NCI-H2227 (cell line): ENCODE data around the gene DNLZ.

Experiments used
- DNase-seq: peaks from one replicate; lab custom pipeline; 2025; ENCODE audit not compliant: unreplicated experiment; lab: John Stamatoyannopoulos, UW

DNLZ gene

DNA sequence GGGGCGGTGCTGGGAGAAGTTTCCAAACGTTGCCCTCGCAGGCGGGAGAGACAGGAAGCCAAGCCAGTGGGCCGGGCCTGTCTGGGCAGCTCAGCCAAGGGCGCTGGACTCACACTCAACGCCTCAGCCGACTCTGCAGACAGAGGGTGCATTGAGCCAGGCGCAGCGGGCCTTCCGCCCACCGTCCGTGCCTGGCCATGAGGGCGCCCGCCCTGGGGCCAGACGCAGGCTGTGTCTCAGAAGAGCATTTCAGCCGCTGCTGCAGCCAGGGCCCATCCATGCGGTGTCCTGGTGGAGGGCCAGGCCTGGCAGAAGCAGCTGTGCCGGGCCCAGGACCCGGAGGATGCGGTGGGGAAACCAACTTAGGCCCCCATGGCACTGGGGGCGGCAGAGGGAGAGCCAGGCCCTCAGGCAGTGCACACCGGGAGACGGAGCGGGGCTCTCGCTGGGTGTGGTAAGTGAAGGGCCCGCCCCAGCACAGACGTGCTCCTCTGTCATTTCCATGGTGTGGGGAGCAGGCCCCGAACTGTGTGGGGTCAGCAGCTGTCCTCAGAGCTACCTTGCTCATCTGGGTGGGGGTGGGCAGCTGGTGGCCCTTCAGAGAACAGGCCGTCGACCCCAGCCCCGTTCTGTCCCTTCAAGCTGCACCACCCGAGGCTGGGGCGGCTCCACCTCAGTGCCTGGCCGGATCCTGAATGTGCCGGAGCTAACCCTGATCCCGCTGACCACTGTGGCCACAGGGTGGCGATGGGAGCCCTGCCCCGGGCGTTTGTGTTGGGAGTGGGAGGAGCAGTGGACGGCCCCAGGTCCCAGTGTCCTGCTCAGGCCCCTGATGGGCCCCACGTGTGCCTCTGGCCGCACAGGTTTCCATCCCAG lies 18.0 kb downstream of the DNLZ start:
- DNase-seq, result no peak

DNA sequence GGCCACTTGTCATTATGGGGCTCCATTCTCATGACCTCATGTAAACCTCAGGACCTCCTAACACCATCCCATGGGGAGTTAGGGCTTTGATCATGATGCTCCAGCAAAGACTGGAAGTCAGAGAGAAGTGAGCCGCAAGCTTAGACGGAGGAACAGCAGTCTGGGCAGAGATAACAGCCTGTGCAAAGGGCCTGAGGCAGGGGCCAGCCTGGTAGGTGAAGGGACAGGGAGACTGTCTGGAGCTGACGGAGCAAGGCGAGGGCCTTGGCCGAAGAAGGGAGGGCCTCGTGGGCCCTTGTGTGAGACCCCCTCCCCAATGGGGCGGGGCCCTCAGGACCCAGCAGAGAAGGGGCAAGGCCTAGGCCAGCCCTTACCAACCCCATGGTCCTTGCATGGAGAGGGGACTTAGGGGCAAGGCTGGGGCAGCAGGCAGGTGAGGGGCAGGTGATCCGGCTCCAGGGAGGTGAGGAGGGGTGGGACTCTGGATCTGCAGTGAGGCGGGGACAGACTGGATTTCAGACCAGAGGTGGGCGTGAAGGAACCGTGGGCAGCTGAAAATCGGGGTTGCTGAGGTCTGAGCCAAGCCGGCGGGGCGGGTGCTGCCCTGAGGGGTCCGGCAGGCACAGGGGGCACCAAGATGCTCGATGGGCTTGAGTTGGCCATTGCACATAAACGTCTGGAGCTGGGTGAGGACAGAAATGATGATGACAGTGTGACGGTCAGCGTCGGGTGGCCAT lies 18.8 kb downstream of the DNLZ start:
- DNase-seq, result no peak

DNA sequence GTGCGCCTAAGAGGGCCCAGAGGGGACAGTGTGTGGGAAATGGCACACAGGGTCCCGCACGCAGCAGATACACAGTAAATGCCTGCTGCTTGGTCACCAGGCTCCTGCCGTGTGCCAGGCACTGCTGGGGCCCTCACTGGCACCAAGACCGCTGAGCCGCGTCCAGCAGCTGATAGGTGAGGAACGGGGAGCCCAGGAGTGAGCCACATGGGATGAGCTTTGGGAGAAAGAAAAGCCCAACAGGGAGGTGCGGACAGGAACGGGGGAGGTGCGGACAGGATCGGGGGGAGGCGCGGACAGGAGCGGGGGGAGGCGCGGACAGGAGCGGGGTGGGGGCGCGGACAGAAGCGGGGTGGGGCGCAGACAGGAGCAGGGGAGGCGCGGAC lies 19.7 kb downstream of the DNLZ start:
- DNase-seq, result no peak

DNA sequence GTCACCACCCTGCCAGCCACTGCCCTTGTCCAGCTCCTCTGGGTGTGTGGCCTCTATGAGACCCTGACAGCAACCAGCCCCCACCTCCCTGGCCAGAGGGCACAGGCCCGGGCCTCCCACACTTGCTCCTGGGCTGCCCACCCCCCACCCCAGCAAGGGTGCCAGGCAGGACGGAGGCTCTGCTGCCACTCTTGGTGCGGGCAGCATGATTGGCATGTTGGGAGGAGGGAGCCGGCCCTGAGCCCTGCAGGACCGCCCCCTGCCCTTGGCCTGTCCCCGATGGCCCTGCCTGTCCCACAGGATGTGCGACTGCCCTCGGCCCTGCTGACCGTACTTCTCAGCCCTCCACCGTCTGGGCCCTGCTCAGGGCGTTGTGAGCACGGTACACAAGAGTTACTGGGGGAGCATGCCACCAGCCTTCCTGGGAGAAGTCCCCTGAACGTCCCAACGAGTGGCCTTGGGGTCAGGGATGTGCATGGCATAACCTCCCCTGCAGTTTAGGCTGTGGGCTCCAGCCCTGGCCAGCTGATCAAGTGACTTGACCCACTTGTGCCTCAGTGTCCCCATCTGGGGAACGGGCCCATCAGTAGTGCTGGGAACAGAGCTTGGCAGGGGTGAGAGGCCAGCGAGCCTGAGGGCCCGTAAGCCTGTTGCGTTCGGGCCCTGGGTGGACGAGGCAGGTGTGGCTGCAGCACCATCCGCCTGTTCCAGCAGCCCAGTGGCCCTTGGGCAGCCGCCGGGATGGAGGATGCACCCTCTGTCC lies 20.2 kb downstream of the DNLZ start:
- no peak for DNase-seq

DNA sequence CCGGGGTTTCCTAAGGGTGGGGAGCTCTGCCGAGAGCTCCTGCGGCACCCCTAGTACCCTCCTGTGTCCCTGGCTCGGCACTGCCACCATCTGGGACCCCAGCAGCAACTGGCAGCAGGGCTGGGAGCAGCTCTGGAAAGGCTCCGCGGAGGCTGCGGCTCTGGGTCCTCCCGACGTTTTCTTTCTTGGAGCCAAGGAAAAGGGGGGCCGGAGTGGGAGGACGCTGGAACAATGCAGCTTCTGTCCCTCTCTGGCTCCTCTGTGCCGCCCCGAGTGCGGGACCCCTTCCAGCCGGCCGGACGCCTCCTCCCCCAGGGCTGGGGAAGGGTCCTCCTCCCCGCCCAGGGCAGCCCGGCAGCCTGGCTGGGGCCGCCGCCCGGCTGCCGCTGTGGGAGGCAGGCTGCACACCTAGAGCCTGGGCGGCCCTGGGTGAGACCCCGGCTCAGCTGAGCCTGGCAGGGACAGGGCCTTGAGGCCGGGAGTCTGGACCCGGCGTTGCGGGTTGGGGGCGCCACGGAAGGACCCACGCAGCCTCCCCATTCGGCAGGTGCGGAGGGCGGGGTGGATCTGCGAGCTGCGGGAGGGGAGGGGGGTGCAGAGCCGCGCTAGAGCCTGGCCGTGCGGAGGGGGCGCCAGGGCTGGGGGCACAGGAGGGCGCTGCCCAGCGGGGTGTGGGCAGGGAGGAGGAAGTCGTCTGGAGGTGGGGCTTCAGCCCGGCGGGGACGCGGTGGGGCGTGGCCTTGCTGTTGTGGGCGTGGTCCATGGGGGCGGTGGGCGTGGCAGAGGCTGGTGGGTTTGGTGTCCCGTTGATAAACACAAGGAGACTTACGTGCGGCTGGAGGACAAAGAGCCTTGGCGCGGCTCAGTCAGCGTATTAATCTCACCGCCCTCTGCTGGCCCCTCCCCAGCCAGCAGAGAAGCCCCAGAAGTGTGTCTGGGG lies 21.1 kb downstream of the DNLZ start:
- DNase-seq, result no peak

DNA sequence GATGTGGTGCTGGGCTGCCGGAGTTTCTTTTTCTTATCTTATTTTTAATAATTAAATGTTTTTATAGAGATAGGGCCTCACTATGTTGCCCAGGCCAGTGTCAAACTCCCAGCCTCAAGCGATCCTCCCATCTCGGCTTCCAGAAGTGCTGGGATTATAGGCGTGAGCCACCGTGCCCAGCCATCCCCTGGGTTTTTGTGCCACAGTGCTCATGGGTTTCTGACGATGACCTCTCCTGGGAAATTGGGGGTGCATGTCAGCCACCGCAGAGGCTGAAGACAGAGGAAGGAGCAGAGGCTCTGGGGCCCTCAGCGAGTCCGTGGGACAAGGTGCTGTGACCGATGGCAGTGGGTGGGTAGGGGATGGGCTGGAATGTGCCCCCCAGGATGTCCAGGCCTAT lies 21.8 kb downstream of the DNLZ start:
- DNase-seq, result no peak

DNA sequence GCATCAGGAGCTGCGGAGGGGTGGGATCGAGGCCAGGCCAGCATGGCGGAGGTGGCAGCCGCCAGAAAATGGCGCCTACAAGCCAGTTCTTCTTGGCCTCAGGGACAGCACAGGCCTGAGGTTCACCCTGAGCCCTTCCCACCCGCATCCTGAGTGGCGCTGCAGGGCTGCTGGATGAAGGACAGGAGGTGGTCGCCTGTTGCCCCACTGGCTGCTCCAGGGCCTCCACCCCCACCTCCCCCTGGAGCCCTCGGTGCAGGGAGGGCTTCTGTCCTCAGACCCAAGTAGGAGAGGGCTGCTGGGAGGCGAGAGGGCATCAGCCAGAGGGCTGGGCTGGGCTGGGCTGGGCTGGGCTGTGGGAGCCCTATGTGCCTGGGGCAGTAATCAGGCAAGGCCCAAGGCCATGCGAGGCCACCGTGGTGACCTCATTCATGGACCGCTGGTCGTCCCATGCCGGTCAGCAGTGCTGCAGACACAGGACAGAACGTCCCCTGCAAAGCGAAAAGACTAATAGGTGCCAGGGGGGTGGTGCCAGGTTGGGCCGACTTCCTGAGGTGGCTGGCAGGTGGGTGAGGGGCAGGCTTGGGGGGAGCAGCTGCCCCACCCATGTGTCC lies 22.4 kb downstream of the DNLZ start:
- DNase-seq, result no peak

DNA sequence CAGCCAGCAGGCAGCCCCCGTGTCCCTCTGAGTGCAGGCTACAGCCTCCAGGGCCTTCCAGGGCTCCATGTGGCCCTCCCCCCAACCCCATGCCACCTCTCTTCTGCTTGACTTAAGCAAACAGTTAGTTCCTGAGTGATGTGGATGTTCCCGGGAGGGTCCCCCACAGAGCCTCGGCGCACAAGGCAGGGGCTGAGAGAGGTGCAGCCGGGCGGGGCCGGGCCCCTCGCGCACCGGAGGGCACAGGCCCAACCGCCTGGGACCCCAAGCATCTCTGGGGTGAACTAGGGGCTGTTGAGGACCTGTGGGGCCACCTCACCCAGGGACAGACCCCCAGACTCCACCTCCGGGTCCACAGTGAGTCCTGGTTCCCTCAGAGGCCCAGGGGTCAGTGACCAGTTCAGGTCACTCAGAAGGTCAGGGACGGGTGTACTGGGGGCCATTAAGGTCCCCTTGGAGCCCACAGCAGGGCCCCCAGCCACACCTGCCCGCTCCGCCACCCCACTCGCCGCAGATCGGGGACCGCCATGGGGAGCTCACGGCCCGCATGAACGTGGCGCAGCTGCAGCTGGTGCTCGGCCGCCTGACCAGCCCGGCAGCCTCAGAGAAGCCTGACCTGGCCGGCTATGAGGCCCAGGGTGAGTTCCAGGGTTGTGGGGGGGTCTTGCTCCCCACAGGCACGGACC lies 23.0 kb downstream of the DNLZ start:
- DNase-seq, result no peak

DNA sequence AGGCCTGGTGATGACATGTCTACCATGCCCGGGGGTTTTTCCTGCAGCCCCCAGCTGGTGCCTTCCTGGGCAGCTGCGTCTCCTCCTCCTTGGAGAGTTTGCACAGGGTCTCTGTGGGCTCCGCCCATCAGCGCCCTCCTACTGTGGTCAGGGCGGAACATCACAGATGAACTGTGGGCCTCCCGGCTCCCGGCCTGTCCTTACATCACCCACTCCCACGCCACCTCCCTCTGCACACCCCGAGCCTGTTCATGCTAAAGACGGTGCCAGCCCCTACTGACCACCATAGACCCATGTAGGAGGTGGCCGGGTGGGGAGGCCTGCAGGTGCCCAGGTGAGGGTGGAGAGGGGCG lies 23.6 kb downstream of the DNLZ start:
- DNase-seq, result no peak

DNA sequence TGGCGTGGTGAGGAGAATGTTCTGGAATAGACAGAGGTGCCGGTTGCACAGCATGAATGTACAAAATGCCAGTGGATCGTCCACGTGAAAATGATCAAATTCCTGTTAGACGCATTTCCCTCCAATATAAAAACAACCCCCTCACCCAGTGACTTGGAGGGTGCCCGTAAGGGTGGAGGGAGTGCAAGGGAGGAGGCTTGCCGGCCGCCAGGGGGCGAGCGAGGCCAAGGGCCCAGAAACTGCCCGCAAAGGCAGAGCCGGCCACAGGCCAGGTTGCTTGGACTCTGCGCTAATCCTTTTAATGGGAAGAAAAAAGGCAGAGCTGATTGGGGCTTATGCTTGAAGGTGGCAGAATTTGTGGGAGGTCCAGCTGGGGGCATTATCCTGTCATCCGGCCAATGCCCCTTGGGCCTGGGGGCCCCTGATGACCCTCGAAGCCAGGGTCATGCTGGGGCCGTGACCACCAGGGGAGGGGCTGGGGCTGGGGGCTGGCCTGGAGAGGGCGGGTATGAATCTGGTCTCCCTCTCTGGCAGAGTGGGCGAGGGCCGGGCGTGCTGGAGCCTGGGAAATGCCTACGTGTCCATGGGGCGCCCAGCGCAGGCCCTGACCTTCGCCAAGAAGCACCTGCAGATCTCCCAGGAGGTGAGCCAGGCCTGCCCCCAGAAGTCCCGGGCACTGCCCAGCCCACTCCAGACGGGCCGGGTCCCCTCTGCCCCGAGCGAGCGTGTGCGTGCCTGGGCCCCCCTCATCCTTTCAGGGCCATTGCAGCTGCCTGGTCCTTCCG lies 24.2 kb downstream of the DNLZ start:
- DNase-seq, result no peak

DNA sequence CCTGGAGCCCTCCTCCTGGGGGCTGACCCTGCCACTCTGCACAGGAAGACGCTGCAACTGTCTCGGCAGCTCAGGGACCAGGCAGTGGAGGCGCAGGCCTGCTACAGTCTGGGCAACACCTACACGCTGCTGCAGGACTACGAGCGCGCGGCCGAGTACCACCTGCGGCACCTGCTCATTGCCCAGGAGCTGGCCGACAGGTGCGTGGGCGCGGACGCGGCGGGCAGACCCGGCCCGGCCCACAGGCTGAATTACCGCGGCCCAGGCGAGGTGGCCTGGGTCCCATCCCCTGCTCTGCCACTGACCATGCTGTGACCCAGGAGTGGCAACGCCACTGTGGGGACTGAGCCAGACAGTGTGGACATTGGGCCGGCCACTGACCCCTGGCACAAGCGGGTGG lies 25.0 kb downstream of the DNLZ start:
- no peak for DNase-seq

DNA sequence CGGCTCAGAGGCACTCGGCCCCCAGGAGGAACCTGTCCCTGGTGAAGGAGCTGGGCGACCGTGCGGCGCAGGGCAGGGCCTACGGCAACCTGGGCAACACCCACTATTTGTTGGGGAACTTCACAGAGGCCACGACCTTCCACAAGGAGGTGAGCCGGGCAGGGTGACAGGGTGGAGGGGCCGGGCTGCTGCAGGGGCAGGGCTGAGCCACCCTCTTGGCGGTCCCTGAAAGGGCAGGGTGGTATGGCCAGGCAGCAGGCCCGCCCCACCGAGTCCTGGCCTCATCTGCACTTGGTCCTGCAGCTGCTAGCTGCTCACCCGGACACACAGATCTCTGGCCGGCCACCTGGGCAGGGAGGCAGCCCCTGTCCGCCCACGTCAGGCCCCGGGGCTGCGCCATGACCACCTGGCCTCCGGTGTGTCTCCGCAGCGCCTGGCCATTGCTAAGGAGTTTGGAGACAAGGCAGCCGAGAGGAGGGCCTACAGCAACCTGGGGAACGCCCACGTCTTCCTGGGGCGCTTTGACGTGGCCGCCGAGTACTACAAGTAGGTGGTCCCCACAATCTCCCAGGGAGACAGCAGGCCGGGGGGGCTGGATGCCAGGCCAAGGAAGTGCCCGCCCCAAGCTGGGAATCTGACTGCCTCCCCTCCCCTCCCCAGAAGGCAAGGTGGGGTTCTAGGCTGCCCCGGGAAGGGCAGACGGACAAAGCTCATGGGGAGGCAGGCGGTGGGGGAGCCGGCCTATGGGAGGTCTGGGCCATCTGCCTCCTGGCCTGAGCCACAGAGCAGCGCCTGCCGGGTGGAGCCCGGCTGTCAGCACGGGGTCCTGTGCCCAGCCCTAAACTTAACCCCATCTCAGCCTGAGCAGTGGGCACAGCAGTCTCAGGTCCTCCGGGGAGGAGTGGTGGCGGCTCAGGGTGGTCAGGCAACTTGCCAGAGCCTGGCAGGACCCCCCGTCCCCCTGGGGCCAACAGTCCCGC lies 25.8 kb downstream of the DNLZ start:
- DNase-seq, result no peak

DNA sequence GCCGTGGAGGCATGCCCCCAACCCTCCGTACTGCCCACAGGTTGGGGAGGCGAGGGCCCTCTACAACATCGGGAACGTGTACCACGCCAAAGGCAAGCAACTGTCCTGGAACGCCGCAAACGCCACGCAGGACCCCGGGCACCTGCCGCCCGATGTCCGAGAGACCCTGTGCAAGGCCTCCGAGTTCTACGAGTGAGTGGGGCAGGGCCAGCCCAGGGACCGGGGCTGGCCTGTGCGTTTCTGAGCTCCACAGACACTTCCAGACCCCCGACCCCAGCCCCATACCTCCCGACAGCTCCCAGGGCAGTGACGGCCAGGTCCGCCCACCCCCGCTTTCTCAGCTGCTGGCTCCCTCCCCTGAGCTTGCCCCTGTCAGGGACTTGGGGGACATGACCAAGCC lies 26.7 kb downstream of the DNLZ start:
- DNase-seq, result no peak

DNA sequence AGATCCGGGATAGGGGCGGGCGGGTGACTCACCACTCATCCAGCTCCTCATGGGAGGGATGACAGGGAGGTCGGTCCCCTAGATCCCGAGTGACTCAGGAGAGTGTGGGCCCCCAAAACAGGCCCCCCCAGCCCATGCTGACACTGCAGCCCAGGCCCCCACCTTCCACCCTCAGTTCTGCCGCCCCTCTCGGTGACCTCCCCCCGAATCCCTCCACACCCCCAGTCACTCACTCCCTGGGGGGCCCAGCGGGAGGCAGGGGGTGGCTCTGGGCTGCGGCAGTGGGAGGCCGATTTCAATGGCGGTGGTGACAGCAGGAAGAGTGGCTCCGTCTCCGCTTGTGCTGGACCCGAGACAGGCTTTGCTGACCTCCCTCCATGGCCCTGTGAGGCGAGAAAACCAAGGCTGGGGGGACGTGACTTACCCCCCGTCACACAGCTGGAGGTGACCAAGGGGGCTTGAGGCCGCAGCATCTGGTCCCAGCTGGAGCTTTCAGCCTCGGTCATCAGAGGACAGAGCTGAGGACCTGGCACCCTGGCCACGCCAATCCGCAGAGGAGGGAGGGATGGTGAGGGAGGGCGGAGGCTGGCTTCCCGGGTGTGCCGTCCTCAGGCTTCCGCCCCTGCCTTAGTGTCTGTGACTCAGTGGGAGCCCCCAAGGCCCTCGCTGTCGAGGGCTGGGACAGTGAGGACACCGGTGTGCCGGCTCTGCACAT lies 27.2 kb downstream of the DNLZ start:
- DNase-seq, result no peak

DNA sequence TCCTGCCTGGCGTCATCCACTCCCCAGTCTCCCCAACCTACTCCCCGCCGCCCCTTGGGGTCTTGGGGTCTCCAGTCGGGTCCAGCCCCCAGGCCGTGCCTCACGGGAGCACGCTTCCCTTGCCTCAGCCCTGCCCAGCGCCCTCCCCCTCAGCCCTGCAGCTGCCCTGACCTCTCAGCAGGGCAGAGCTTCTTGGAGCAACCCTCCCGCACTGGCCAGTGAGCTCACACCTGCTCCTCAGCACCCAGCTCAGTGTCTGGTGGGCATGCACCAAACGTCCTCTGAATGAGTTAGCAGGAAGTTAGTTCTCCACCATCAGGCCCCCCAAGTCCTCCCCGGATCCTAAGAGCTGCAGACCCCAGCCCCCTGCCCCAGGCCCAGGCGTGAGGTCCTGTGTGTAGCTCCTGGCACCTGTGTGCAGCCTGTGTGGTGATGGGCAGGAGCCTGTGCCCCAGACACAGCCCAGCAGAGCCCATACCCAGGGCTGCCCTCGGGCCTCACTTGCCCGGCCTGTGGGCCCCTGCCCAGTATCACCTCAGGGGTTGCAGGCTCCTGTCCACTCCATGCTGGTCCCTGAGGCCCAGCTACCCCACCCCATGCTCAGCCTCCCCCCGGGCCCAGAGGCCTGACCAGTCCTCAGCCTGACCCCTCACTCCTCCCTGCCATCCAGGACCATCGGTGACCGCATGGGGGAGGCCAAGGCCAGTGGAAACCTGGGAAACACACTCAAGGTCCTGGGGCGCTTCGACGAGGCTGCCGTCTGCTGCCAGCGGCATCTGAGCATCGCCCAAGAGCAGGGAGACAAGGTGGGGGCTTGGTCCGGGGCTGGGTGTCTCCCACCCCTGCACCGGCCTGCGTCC lies 28.0 kb downstream of the DNLZ start:
- no peak for DNase-seq

DNA sequence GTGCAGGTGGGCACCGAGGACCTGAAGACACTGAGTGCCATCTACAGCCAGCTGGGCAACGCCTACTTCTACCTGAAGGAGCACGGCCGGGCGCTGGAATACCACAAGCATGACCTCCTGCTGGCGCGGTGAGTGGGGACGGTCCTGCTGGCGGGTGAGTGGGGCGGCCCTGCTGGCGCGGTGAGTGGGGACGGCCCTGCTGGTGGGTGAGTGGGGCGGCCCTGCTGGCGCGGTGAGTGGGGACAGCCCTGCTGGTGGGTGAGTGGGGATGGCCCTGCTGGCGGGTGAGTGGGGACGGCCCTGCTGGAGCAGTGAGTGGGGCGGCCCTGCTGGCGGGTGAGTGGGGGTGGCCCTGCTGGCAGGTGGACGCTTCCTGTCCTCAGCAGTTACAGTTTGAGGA lies 29.0 kb downstream of the DNLZ start:
- DNase-seq, result no peak
